Suprapubic skin (tissue), 4 donors: ENCODE results near the gene PSG5.

Experiments used
- EP300 ChIP-seq: sonication (generic); formaldehyde crosslinking; IDR thresholded peaks from one replicate; pipeline ENCODE4 v1.6.1; 2017; ENCODE audit warnings: antibody characterized with exemption
- POLR2A ChIP-seq, 2 donors: fragments of 450-650 bp; IDR thresholded peaks; one replicate each; pipeline ENCODE4 v1.6.1; 2017; ENCODE audit warnings: antibody characterized with exemption in 2 of 2, mild to moderate bottlenecking in 2 of 2, moderate library complexity in 2 of 2
- POLR2AphosphoS5 ChIP-seq, 3 donors: sonication (generic); formaldehyde crosslinking; IDR thresholded peaks; one replicate each; pipeline ENCODE4 v1.6.1; 2017; ENCODE audit warnings: antibody characterized with exemption in 3 of 3
- TF ChIP-seq, protein P1 (sequence below), 2 donors: fragments of 200-600 bp in 1 of 2; fragments of 450-650 bp in 1 of 2; sonication (generic) in 1 of 2; IDR thresholded peaks; one replicate each; pipeline ENCODE4 v1.5.1; 2016 to 2019; ENCODE audit warnings: antibody characterized with exemption in 2 of 2, mild to moderate bottlenecking in 1 of 2, moderate library complexity in 1 of 2

DNA sequence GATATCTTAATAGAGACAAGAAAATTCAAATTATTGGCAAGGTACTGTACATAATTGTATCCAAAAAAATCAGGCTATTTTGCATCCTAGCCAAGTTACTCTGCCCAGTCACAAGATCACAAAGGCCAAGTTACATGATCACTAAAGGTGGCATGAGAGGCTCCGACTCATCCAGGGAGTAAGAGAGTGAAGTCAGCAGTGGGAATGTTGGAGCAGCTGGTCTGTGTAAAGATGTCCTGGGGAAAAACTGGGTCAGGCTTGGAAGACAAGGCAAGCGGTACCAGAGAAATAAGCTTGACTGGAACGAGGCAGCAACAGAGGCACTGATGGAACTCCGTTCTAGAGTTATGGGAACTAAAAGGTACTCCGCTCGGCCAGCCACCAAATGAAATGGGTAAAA, 53.6 kb downstream of the PSG5 start:
- TF ChIP-seq, protein P1, sequence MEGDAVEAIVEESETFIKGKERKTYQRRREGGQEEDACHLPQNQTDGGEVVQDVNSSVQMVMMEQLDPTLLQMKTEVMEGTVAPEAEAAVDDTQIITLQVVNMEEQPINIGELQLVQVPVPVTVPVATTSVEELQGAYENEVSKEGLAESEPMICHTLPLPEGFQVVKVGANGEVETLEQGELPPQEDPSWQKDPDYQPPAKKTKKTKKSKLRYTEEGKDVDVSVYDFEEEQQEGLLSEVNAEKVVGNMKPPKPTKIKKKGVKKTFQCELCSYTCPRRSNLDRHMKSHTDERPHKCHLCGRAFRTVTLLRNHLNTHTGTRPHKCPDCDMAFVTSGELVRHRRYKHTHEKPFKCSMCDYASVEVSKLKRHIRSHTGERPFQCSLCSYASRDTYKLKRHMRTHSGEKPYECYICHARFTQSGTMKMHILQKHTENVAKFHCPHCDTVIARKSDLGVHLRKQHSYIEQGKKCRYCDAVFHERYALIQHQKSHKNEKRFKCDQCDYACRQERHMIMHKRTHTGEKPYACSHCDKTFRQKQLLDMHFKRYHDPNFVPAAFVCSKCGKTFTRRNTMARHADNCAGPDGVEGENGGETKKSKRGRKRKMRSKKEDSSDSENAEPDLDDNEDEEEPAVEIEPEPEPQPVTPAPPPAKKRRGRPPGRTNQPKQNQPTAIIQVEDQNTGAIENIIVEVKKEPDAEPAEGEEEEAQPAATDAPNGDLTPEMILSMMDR (IDR thresholded peaks at IDR 0.05): no peak
- no peak for TF ChIP-seq POLR2AphosphoS5 (IDR thresholded peaks at IDR 0.05)
- TF ChIP-seq POLR2A (IDR thresholded peaks at IDR 0.05): no peak
- no peak for TF ChIP-seq EP300
